ENCODE data around the gene HEG1.

The HEG1 gene

DNA sequence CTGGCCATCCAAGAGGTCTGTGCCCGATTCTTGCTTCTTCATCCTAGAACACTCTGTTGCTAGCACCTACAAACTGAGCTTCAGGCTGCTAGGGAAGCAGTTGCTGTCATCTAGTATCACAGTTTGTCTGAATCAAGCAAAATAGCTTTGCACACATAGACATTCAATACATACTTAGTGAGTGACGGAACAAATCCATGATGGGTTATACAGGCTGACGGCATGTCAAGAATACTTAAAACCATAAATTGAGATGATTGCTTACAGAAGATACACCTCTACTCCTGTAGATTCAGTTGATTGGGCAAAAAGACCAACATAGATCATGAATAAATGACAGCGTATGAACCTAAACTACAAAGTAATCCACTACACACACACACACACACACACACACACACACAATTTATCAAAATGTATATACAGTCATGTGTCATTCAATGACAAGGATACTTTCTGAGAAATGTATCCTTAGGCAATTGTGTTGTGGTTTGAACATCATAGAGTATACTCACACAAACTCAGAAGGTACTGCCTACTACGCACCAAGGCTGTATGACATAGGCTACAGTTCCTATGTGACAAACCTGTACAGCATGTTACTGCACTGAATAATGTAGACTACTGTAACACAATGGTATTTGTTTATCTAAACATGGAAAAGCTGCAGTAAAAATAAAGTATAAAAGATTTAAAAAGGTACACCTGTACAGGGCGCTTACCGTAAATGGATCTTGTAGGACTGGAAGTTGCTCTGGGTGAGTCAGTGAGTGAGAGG lies 14.4 kb upstream of the HEG1 start:
- TF ChIP-seq, protein P1, sequence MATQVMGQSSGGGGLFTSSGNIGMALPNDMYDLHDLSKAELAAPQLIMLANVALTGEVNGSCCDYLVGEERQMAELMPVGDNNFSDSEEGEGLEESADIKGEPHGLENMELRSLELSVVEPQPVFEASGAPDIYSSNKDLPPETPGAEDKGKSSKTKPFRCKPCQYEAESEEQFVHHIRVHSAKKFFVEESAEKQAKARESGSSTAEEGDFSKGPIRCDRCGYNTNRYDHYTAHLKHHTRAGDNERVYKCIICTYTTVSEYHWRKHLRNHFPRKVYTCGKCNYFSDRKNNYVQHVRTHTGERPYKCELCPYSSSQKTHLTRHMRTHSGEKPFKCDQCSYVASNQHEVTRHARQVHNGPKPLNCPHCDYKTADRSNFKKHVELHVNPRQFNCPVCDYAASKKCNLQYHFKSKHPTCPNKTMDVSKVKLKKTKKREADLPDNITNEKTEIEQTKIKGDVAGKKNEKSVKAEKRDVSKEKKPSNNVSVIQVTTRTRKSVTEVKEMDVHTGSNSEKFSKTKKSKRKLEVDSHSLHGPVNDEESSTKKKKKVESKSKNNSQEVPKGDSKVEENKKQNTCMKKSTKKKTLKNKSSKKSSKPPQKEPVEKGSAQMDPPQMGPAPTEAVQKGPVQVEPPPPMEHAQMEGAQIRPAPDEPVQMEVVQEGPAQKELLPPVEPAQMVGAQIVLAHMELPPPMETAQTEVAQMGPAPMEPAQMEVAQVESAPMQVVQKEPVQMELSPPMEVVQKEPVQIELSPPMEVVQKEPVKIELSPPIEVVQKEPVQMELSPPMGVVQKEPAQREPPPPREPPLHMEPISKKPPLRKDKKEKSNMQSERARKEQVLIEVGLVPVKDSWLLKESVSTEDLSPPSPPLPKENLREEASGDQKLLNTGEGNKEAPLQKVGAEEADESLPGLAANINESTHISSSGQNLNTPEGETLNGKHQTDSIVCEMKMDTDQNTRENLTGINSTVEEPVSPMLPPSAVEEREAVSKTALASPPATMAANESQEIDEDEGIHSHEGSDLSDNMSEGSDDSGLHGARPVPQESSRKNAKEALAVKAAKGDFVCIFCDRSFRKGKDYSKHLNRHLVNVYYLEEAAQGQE (IDR thresholded peaks at IDR 0.05; ENCODE audit: low read depth) = no peak
- TF ChIP-seq FOXM1 (IDR thresholded peaks at IDR 0.05; ENCODE audit: borderline replicate concordance, low read depth) (no peak), TAF1 (IDR thresholded peaks at IDR 0.05; ENCODE audit: low read depth) (no peak), EGR1 (IDR thresholded peaks at IDR 0.05) (no peak), TEAD4 (IDR thresholded peaks at IDR 0.05) (no peak), RAD21 (IDR thresholded peaks at IDR 0.05; ENCODE audit: low read depth) (no peak), EP300 (IDR thresholded peaks at IDR 0.05; ENCODE audit: borderline replicate concordance) (no peak), NFIC (IDR thresholded peaks at IDR 0.05) (no peak), CEBPB (IDR thresholded peaks at IDR 0.05) (no peak), TCF12 (IDR thresholded peaks at IDR 0.05; ENCODE audit: low read depth) (no peak), USF1 (IDR thresholded peaks at IDR 0.05) (no peak)
- TF ChIP-seq, protein P2, sequence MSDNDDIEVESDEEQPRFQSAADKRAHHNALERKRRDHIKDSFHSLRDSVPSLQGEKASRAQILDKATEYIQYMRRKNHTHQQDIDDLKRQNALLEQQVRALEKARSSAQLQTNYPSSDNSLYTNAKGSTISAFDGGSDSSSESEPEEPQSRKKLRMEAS (IDR thresholded peaks at IDR 0.05) = no peak

- no peak for TF ChIP-seq USF1 (IDR thresholded peaks at IDR 0.05)
- TF ChIP-seq TAF1 (IDR thresholded peaks at IDR 0.05; ENCODE audit: low read depth) = no peak
- TF ChIP-seq, protein P2 (IDR thresholded peaks at IDR 0.05) = no peak
- TF ChIP-seq TCF12 (IDR thresholded peaks at IDR 0.05; ENCODE audit: low read depth) = no peak
- no peak for TF ChIP-seq RAD21 (IDR thresholded peaks at IDR 0.05; ENCODE audit: low read depth)
- TF ChIP-seq CEBPB (IDR thresholded peaks at IDR 0.05) = no peak
- no peak for TF ChIP-seq EGR1 (IDR thresholded peaks at IDR 0.05)
- no peak for TF ChIP-seq FOXM1 (IDR thresholded peaks at IDR 0.05; ENCODE audit: borderline replicate concordance, low read depth)
- TF ChIP-seq CREB1 (IDR thresholded peaks at IDR 0.05; ENCODE audit: low read depth) = no peak
Observed at GRCh38 chr3:125069452-125069851, 13.7 kb upstream of the HEG1 start.

- TF ChIP-seq FOXM1 (IDR thresholded peaks at IDR 0.05; ENCODE audit: borderline replicate concordance, low read depth) (no peak), TCF12 (IDR thresholded peaks at IDR 0.05; ENCODE audit: low read depth) (no peak), TAF1 (IDR thresholded peaks at IDR 0.05; ENCODE audit: low read depth) (no peak), ZBTB7A (IDR thresholded peaks at IDR 0.05; ENCODE audit: low read depth) (no peak), CEBPB (IDR thresholded peaks at IDR 0.05) (no peak), EGR1 (IDR thresholded peaks at IDR 0.05) (no peak), YY1 (IDR thresholded peaks at IDR 0.05; ENCODE audit: low read depth) (no peak), TEAD4 (IDR thresholded peaks at IDR 0.05) (no peak), USF1 (IDR thresholded peaks at IDR 0.05) (no peak), RAD21 (IDR thresholded peaks at IDR 0.05; ENCODE audit: low read depth) (no peak)
- TF ChIP-seq, protein P2 (IDR thresholded peaks at IDR 0.05) = no peak
Observed at GRCh38 chr3:125068265-125068664, 12.5 kb upstream of the HEG1 start.

GRCh38 chr3:125067225-125067624 lies 11.4 kb upstream of the HEG1 start:
- no peak for TF ChIP-seq CREB1 (IDR thresholded peaks at IDR 0.05; ENCODE audit: low read depth)
- TF ChIP-seq USF1 (IDR thresholded peaks at IDR 0.05) = no peak
- no peak for TF ChIP-seq TCF12 (IDR thresholded peaks at IDR 0.05; ENCODE audit: low read depth)
- TF ChIP-seq TAF1 (IDR thresholded peaks at IDR 0.05; ENCODE audit: low read depth) = no peak
- no peak for TF ChIP-seq YY1 (IDR thresholded peaks at IDR 0.05; ENCODE audit: low read depth)
- TF ChIP-seq TEAD4 (IDR thresholded peaks at IDR 0.05) = no peak
- TF ChIP-seq, protein P2 (IDR thresholded peaks at IDR 0.05) = no peak
- TF ChIP-seq ZBTB7A (IDR thresholded peaks at IDR 0.05; ENCODE audit: low read depth) = no peak
- no peak for TF ChIP-seq NFIC (IDR thresholded peaks at IDR 0.05)
- no peak for TF ChIP-seq FOXM1 (IDR thresholded peaks at IDR 0.05; ENCODE audit: borderline replicate concordance, low read depth)
- TF ChIP-seq CEBPB (IDR thresholded peaks at IDR 0.05) = no peak
- TF ChIP-seq EP300 (IDR thresholded peaks at IDR 0.05; ENCODE audit: borderline replicate concordance) = no peak
- TF ChIP-seq, protein P1 (IDR thresholded peaks at IDR 0.05; ENCODE audit: low read depth) = no peak
